ENCODE measurements around the gene HERC4.

Gene HERC4

DNA sequence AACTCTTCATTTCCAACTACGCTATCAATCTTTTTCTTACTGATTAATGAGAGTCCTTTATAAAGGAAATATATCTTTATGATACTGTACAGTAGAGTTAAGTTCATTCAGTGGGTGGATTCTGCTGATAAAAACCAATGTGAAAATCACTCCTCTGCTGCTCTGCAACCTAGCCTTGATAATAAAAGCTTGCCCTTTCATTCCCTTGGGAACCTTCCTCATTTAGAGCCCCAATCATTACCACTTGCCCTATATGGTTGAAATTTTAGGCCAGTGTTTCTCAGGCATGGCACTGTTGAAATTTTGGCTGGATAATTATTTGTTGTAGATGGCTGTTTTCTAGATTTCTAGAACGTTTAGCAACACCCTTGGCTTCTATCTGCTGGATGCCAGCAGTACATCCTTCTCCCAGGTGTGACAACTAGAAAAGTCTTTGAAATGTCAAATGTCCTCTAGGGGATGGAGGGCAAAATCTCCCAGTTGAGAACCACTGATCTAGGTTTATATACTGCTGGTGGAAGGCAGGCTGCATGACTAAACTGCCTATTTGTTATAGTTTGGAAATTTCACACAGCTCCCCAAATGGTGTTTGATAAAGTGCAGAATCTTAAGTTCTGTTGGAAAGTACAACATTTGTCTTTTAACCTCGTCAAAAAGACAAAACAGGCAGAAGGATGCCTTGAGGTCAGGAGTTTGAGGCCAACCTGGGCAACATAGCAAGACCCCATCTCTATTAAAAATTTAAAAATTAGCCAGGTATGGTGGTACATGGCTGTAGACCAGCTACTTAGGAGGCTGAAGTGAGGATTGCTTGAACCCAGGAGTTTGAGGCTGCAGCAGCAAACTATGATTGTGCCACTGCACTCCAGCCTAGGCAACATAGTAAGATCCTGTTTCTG is 199.5 kb downstream of the HERC4 start:
- no peak for DNase-seq

Data from NCI-H510A (cell line).